ENCODE data around the gene PCNT.
"Not testable (repeated sequence)": the region's sequence is repeated elsewhere in the genome, so short reads cannot be mapped to it uniquely, and the experiment has no call there.

The PCNT gene

GRCh38 chr21:46401186-46401910 lies 77.4 kb downstream of the PCNT start:
- Histone ChIP-seq H3K27ac (ENCODE audit: low read depth, low read length) (no peak overlapping the region), H3K27me3 (ENCODE audit: control insufficient read depth, low read length) (no peaks in the 10 kb centered on the region), H3F3A (ENCODE audit: control insufficient read depth, insufficient read depth) (no peaks in the 10 kb centered on the region), H3K36me3 (ENCODE audit: control insufficient read depth, low read length) (peaks cover 58% of the 10 kb centered on the region), H3K9me2 (replicated peaks; ENCODE audit: control insufficient read depth, low read length) (no peaks in the 10 kb centered on the region), H3K79me2 (ENCODE audit: control insufficient read depth, low read length) (no peaks in the 10 kb centered on the region), H3K4me2 (ENCODE audit: low read length) (no peak overlapping the region), H3K4me3 (ENCODE audit: low read length) (no peak overlapping the region), H3K4me1 (ENCODE audit: control insufficient read depth, low read length) (no peaks in the 10 kb centered on the region), H4K20me1 (ENCODE audit: control insufficient read depth, insufficient read depth, low read depth, low read length) (no peaks in the 10 kb centered on the region), H3K9me3 (ENCODE audit: control insufficient read depth, insufficient read depth, low read length) (no peaks in the 10 kb centered on the region)
- TF ChIP-seq CTCF (IDR thresholded peaks at IDR 0.05; ENCODE audit: low read depth, low read length, poor library complexity, severe bottlenecking) (no peak), EZH2phosphoT487 (IDR thresholded peaks at IDR 0.05; ENCODE audit: borderline replicate concordance, low read length) (no peak)

GRCh38 chr21:46402421-46402820 lies 78.5 kb downstream of the PCNT start:
- H3F3A ChIP-seq (ENCODE audit: control insufficient read depth, insufficient read depth) = peaks cover 2% of the 10 kb centered on the region; the same call in 1 of the 2 replicates
- no peaks in the 10 kb centered on the region for H3K9me2 ChIP-seq (replicated peaks; ENCODE audit: control insufficient read depth, low read length)
- H3K27me3 ChIP-seq (ENCODE audit: control insufficient read depth, low read length) = no peaks in the 10 kb centered on the region
- H3K4me1 ChIP-seq (ENCODE audit: control insufficient read depth, low read length) = no peaks in the 10 kb centered on the region
- no peaks in the 10 kb centered on the region for H4K20me1 ChIP-seq (ENCODE audit: control insufficient read depth, insufficient read depth, low read depth, low read length)
- no peaks in the 10 kb centered on the region for H3K9me3 ChIP-seq (ENCODE audit: control insufficient read depth, insufficient read depth, low read length)
- H3K36me3 ChIP-seq (ENCODE audit: control insufficient read depth, low read length) = peaks cover 56% of the 10 kb centered on the region
- no peak overlapping the region for H3K4me2 ChIP-seq (ENCODE audit: low read length)
- no peaks in the 10 kb centered on the region for H3K79me2 ChIP-seq (ENCODE audit: control insufficient read depth, low read length)
- no peak overlapping the region for H3K27ac ChIP-seq (ENCODE audit: low read depth, low read length)
- H3K4me3 ChIP-seq (ENCODE audit: low read length) = no peak overlapping the region
- TF ChIP-seq CTCF (IDR thresholded peaks at IDR 0.05; ENCODE audit: low read depth, low read length, poor library complexity, severe bottlenecking) (no peak), EZH2phosphoT487 (IDR thresholded peaks at IDR 0.05; ENCODE audit: borderline replicate concordance, low read length) (no peak)

- H4K20me1 ChIP-seq (ENCODE audit: control insufficient read depth, insufficient read depth, low read depth, low read length); H3K4me3 ChIP-seq (ENCODE audit: low read length); H3K79me2 ChIP-seq (ENCODE audit: control insufficient read depth, low read length); H3K27me3 ChIP-seq (ENCODE audit: control insufficient read depth, low read length); H3F3A ChIP-seq (ENCODE audit: control insufficient read depth, insufficient read depth); H3K9me2 ChIP-seq (replicated peaks; ENCODE audit: control insufficient read depth, low read length); H3K4me1 ChIP-seq (ENCODE audit: control insufficient read depth, low read length); H3K4me2 ChIP-seq (ENCODE audit: low read length); H3K9me3 ChIP-seq (ENCODE audit: control insufficient read depth, insufficient read depth, low read length); H3K27ac ChIP-seq (ENCODE audit: low read depth, low read length): not testable (repeated sequence)
- H3K36me3 ChIP-seq (ENCODE audit: control insufficient read depth, low read length) = peaks cover 51% of the 10 kb centered on the region
Observed at GRCh38 chr21:46403234-46403811, 79.4 kb downstream of the PCNT start.

- H3K9me2 ChIP-seq (replicated peaks; ENCODE audit: control insufficient read depth, low read length) = no peaks in the 10 kb centered on the region
- H3F3A ChIP-seq (ENCODE audit: control insufficient read depth, insufficient read depth) = peaks cover 2% of the 10 kb centered on the region; the same call in 1 of the 2 replicates
- H4K20me1 ChIP-seq (ENCODE audit: control insufficient read depth, insufficient read depth, low read depth, low read length) = no peaks in the 10 kb centered on the region
- no peaks in the 10 kb centered on the region for H3K4me1 ChIP-seq (ENCODE audit: control insufficient read depth, low read length)
- H3K27ac ChIP-seq (ENCODE audit: low read depth, low read length) = no peak overlapping the region
- no peaks in the 10 kb centered on the region for H3K27me3 ChIP-seq (ENCODE audit: control insufficient read depth, low read length)
- no peak overlapping the region for H3K4me3 ChIP-seq (ENCODE audit: low read length)
- peaks cover 46% of the 10 kb centered on the region for H3K36me3 ChIP-seq (ENCODE audit: control insufficient read depth, low read length)
- H3K79me2 ChIP-seq (ENCODE audit: control insufficient read depth, low read length) = no peaks in the 10 kb centered on the region
- H3K9me3 ChIP-seq (ENCODE audit: control insufficient read depth, insufficient read depth, low read length) = no peaks in the 10 kb centered on the region
- no peak overlapping the region for H3K4me2 ChIP-seq (ENCODE audit: low read length)
- no peak for TF ChIP-seq EZH2phosphoT487 (IDR thresholded peaks at IDR 0.05; ENCODE audit: borderline replicate concordance, low read length)
Observed at GRCh38 chr21:46404306-46404705, 80.3 kb downstream of the PCNT start.

All from DOHH2 (cell line).